Stimulated activated CD4-positive, alpha-beta T cell treated with anti-CD3 and anti-CD28 coated beads, TNF-alpha, amount 100 ng/mL, for 48 hours (primary cell): ENCODE measurements around the gene WDFY3.
"Not testable (repeated sequence)": the region's sequence is repeated elsewhere in the genome, so short reads cannot be mapped to it uniquely, and the experiment has no call there.

Experiments used
- DNase-seq, 3 donors: peaks; one replicate each; pipeline ENCODE4 v3.0.0-alpha.2; 2020; ENCODE audit warnings: low read depth in 3 of 3

Gene WDFY3

GRCh38 chr4:84677995-84678394 is 288.5 kb downstream of the WDFY3 start:
- DNase-seq = no peak

GRCh38 chr4:84677093-84677492 is 289.4 kb downstream of the WDFY3 start:
- no peak for DNase-seq

- no peak for DNase-seq
Observed at GRCh38 chr4:84673475-84674240, 292.8 kb downstream of the WDFY3 start.

- no peak for DNase-seq
Observed at GRCh38 chr4:84672177-84672576, 294.3 kb downstream of the WDFY3 start.

- DNase-seq = no peak
Observed at GRCh38 chr4:84669201-84669600, 297.3 kb downstream of the WDFY3 start.

GRCh38 chr4:84666439-84666838 is 300.1 kb downstream of the WDFY3 start:
- no peak for DNase-seq

GRCh38 chr4:84664767-84665166 is 301.7 kb downstream of the WDFY3 start:
- not testable (repeated sequence) for DNase-seq

- no peak for DNase-seq
Observed at GRCh38 chr4:84661191-84661939, 305.1 kb downstream of the WDFY3 start.

- DNase-seq = no peak
Observed at GRCh38 chr4:84660606-84661005, 305.9 kb downstream of the WDFY3 start.

GRCh38 chr4:84652478-84652877 is 314.0 kb downstream of the WDFY3 start:
- DNase-seq = no peak

GRCh38 chr4:84651499-84651898 is 315.0 kb downstream of the WDFY3 start:
- DNase-seq = no peak

GRCh38 chr4:84648863-84649647 is 317.4 kb downstream of the WDFY3 start:
- DNase-seq = no peak

- DNase-seq = no peak
Observed at GRCh38 chr4:84648178-84648577, 318.3 kb downstream of the WDFY3 start.

- DNase-seq = no peak
Observed at GRCh38 chr4:84647312-84647884, 319.1 kb downstream of the WDFY3 start.

GRCh38 chr4:84644087-84644486 is 322.4 kb downstream of the WDFY3 start:
- no peak for DNase-seq

GRCh38 chr4:84639145-84639544 is 327.3 kb downstream of the WDFY3 start:
- DNase-seq = no peak

- DNase-seq = no peak
Observed at GRCh38 chr4:84638092-84638491, 328.4 kb downstream of the WDFY3 start.

- DNase-seq = no peak
Observed at GRCh38 chr4:84634961-84635360, 331.5 kb downstream of the WDFY3 start.

GRCh38 chr4:84632092-84632491 is 334.4 kb downstream of the WDFY3 start:
- DNase-seq = no peak

- DNase-seq = no peak
Observed at GRCh38 chr4:84631573-84631972, 334.9 kb downstream of the WDFY3 start.

- no peak for DNase-seq
Observed at GRCh38 chr4:84626673-84627072, 339.8 kb downstream of the WDFY3 start.

- DNase-seq = no peak
Observed at GRCh38 chr4:84623661-84624060, 342.8 kb downstream of the WDFY3 start.
